H1 (cell line): ENCODE results near the gene RALGAPA2.

Experiments used
- ATF3 ChIP-seq: IDR thresholded peaks from 2 replicates; pipeline ENCODE4 v1.6.1; 2011; ENCODE audit warnings: low read depth, mild to moderate bottlenecking, low read length; ENCODE audit not compliant: insufficient read depth
- CTBP2 ChIP-seq: IDR thresholded peaks from 2 replicates; pipeline ENCODE4 v1.7.0; 2011; ENCODE audit warnings: borderline replicate concordance, mild to moderate bottlenecking, moderate library complexity, mixed read lengths, low read length; ENCODE audit not compliant: insufficient read depth, insufficient read length
- CTCF ChIP-seq, 3 experiments: IDR thresholded peaks; 1 replicate in 2 of 3; 2 replicates in 1 of 3; pipeline versions ENCODE4 v1.5.1 to v1.6.1; 2011; ENCODE audit warnings: low read length in 3 of 3, mild to moderate bottlenecking in 3 of 3, inconsistent platforms in 2 of 3, low read depth in 1 of 3, moderate library complexity in 1 of 3; ENCODE audit not compliant: insufficient read depth in 1 of 3; ENCODE audit errors: control extremely low read depth in 1 of 3
- EP300 ChIP-seq, 2 experiments: IDR thresholded peaks; 1 replicate in 1 of 2; 2 replicates in 1 of 2; pipeline ENCODE4 v1.6.1; 2011 to 2012; ENCODE audit warnings: low read depth in 2 of 2, low read length in 2 of 2, mild to moderate bottlenecking in 2 of 2, borderline replicate concordance in 1 of 2, inconsistent platforms in 1 of 2, moderate library complexity in 1 of 2
- JUN ChIP-seq: IDR thresholded peaks from 2 replicates; pipeline ENCODE4 v1.6.1; 2011; ENCODE audit warnings: low read depth, mild to moderate bottlenecking, improper control_type of control experiment, low read length
- MAX ChIP-seq: IDR thresholded peaks from 2 replicates; pipeline ENCODE4 v1.6.1; 2012; ENCODE audit warnings: inconsistent platforms
- POLR2AphosphoS5 ChIP-seq: IDR thresholded peaks from 2 replicates; pipeline ENCODE4 v1.6.1; 2011; ENCODE audit warnings: low read depth, low read length
- RAD21 ChIP-seq, 2 experiments: IDR thresholded peaks in 1 of 2; conservative IDR thresholded peaks in 1 of 2; 2 replicates each; pipeline ENCODE4 v1.6.1; 2011; ENCODE audit warnings: low read depth in 2 of 2, low read length in 2 of 2, improper control_type of control experiment in 1 of 2, inconsistent platforms in 1 of 2, mild to moderate bottlenecking in 1 of 2, moderate library complexity in 1 of 2
- RFX5 ChIP-seq: IDR thresholded peaks from 2 replicates; pipeline ENCODE4 v1.6.1; 2011; ENCODE audit warnings: low read depth, low read length, improper control_type of control experiment, borderline replicate concordance
- SIN3A ChIP-seq, 2 experiments: IDR thresholded peaks in 1 of 2; conservative IDR thresholded peaks in 1 of 2; 2 replicates each; pipeline ENCODE4 v1.6.1; 2011 to 2012; ENCODE audit warnings: low read length in 2 of 2, improper control_type of control experiment in 1 of 2, low read depth in 1 of 2, mild to moderate bottlenecking in 1 of 2
- SP2 ChIP-seq: IDR thresholded peaks from 2 replicates; pipeline ENCODE4 v1.6.1; 2012; ENCODE audit warnings: mild to moderate bottlenecking, low read length, inconsistent platforms
- TAF1 ChIP-seq: IDR thresholded peaks from 2 replicates; pipeline ENCODE4 v1.6.1; 2011; ENCODE audit warnings: mild to moderate bottlenecking, low read depth, low read length
- TEAD4 ChIP-seq: IDR thresholded peaks from 2 replicates; pipeline ENCODE4 v1.6.1; 2012; ENCODE audit warnings: low read depth, low read length, inconsistent platforms, mixed read lengths
- YY1 ChIP-seq: IDR thresholded peaks from 2 replicates; pipeline ENCODE4 v1.6.1; 2011; ENCODE audit warnings: low read depth, mild to moderate bottlenecking, low read length

GRCh38 chr20:20695250-20695816 is 17.1 kb downstream of the RALGAPA2 start:
- TF ChIP-seq CTCF (IDR thresholded peaks at IDR 0.05; ENCODE audit: control extremely low read depth in 1 of 3, insufficient read depth in 1 of 3, low read depth in 1 of 3, low read length in 3 of 3), result no peak
- TF ChIP-seq TEAD4, result no peak
- TF ChIP-seq JUN, result no peak
- TF ChIP-seq SIN3A (conservative IDR thresholded peaks at IDR 0.05 in 1 of 2, IDR thresholded peaks at IDR 0.05 in 1 of 2; ENCODE audit: low read depth in 1 of 2, low read length in 2 of 2), result no peak
- TF ChIP-seq TAF1, result no peak
- TF ChIP-seq POLR2AphosphoS5, result no peak
- TF ChIP-seq EP300 (IDR thresholded peaks at IDR 0.05; ENCODE audit: borderline replicate concordance in 1 of 2, low read depth in 2 of 2, low read length in 2 of 2), result no peak
- TF ChIP-seq CTBP2, result no peak
- TF ChIP-seq ATF3, result no peak
- no peak for TF ChIP-seq RAD21 (IDR thresholded peaks at IDR 0.05 in 1 of 2, conservative IDR thresholded peaks at IDR 0.05 in 1 of 2; ENCODE audit: low read depth in 2 of 2, low read length in 2 of 2)
- TF ChIP-seq SP2, result no peak
- no peak for TF ChIP-seq YY1
- TF ChIP-seq RFX5, result no peak
- TF ChIP-seq MAX, result no peak
